DND-41 (cell line): Measurements from ENCODE around the gene PEMT.

ENCODE experiments used
- ATAC-seq: fragments of 200-7000 bp; cut with Tn5 transposase; 3 replicates; pipeline ENCODE4 v1.9.1; 2021; ENCODE audit warnings: low read depth; ENCODE audit not compliant: insufficient read depth
- DNase-seq: peaks from one replicate; pipeline ENCODE4 v3.0.0-alpha.2; 2020
- H2AFZ ChIP-seq: 2 replicates; pipeline ENCODE4 v1.6.0; 2012; ENCODE audit warnings: low read depth, low read length
- H3K27ac ChIP-seq: 2 replicates; pipeline ENCODE4 v1.5.1; 2012; ENCODE audit warnings: low read length, inconsistent platforms
- H3K27me3 ChIP-seq: fragments of 200-600 bp; sonication (generic); 2 replicates; pipeline ENCODE4 v1.6.0; 2012; ENCODE audit warnings: low read length, mild to moderate bottlenecking, inconsistent platforms; ENCODE audit not compliant: insufficient read depth, poor library complexity
- H3K36me3 ChIP-seq: 2 replicates; pipeline ENCODE4 v1.5.1; 2012; ENCODE audit warnings: low read length, inconsistent platforms; ENCODE audit not compliant: insufficient read depth
- H3K4me1 ChIP-seq: 2 replicates; pipeline ENCODE4 v1.5.1; 2012; ENCODE audit warnings: mild to moderate bottlenecking, low read length; ENCODE audit not compliant: insufficient read depth
- H3K4me2 ChIP-seq: 2 replicates; pipeline ENCODE4 v1.6.0; 2012; ENCODE audit warnings: mild to moderate bottlenecking, moderate library complexity, low read length, inconsistent platforms; ENCODE audit not compliant: insufficient read depth
- H3K4me3 ChIP-seq, 2 experiments: fragments of 200-600 bp in 1 of 2; shearing (Covaris generic) in 1 of 2; 2 replicates each; pipeline ENCODE4 v1.5.1; 2012 to 2016; ENCODE audit warnings: inconsistent platforms in 2 of 2, low read length in 2 of 2, mild to moderate bottlenecking in 2 of 2, low read depth in 1 of 2, moderate library complexity in 1 of 2
- H3K79me2 ChIP-seq: 2 replicates; pipeline ENCODE4 v1.6.0; 2012; ENCODE audit warnings: low read length, inconsistent platforms; ENCODE audit not compliant: insufficient read depth
- H3K9ac ChIP-seq: 2 replicates; pipeline ENCODE4 v1.6.0; 2012; ENCODE audit warnings: low read depth, mild to moderate bottlenecking, inconsistent platforms, low read length, moderate library complexity
- H3K9me3 ChIP-seq: 2 replicates; pipeline ENCODE4 v1.5.1; 2012; ENCODE audit warnings: low read length, moderate library complexity, mild to moderate bottlenecking, inconsistent platforms; ENCODE audit not compliant: insufficient read depth, severe bottlenecking
- H4K20me1 ChIP-seq: 2 replicates; pipeline ENCODE4 v1.6.0; 2012; ENCODE audit warnings: low read length; ENCODE audit not compliant: insufficient read depth
- CTCF ChIP-seq: IDR thresholded peaks from 2 replicates; pipeline ENCODE4 v1.5.1; 2012; ENCODE audit warnings: borderline replicate concordance, low read length, moderate library complexity, mild to moderate bottlenecking; ENCODE audit not compliant: poor library complexity, severe bottlenecking; ENCODE audit errors: extremely low read depth
- EZH2 ChIP-seq: IDR thresholded peaks from 3 replicates; pipeline ENCODE4 v1.6.1; 2012; ENCODE audit warnings: borderline replicate concordance, low read depth, mild to moderate bottlenecking, moderate library complexity, low read length, inconsistent platforms; ENCODE audit not compliant: severe bottlenecking

PEMT gene

GRCh38 chr17:17561408-17562145 lies 29.9 kb downstream of the PEMT start:
- TF ChIP-seq CTCF: no peak
- no peak for TF ChIP-seq EZH2

DNA sequence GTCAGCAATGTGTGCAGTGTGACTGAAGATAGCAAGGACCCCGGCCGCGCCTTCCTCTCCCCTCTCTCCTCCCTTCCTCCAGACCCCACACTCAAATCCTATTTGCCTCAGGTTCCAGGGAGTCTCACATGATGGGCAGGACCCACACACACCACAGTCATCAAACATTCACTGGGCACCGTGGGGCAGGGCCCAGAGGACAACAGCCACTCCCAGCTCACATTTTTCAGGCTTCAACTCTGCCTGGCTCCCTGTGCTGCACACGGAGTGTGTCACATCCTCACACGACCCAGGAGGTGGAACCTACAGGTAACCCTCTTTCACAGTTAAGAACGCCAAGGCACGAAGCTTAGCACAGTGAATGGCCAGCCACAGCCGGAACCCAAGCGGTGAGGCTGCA lies 30.5 kb downstream of the PEMT start:
- ATAC-seq: no peak
- Histone ChIP-seq H3K36me3 (no peaks in the 10 kb centered on the region), H3K4me3 (no peak overlapping the region), H3K27ac (no peak overlapping the region), H3K4me2 (no peak overlapping the region), H3K9me3 (no peaks in the 10 kb centered on the region), H2AFZ (no peak overlapping the region), H3K27me3 (no peaks in the 10 kb centered on the region), H3K4me1 (no peaks in the 10 kb centered on the region), H3K79me2 (peaks cover 3% of the 10 kb centered on the region; the same call in 1 of the 2 replicates), H4K20me1 (peaks cover 20% of the 10 kb centered on the region), H3K9ac (no peak overlapping the region)
- DNase-seq: no peak
- TF ChIP-seq EZH2: no peak
- no peak for TF ChIP-seq CTCF

More at GRCh38 chr17:17561408-17562145, 29.9 kb downstream of the PEMT start:
- Histone ChIP-seq H3K4me3 (no peak overlapping the region), H3K27ac (no peak overlapping the region), H3K27me3 (no peaks in the 10 kb centered on the region), H4K20me1 (peaks cover 20% of the 10 kb centered on the region), H2AFZ (no peak overlapping the region), H3K79me2 (peaks cover 3% of the 10 kb centered on the region; the same call in 1 of the 2 replicates), H3K9ac (no peak overlapping the region), H3K36me3 (no peaks in the 10 kb centered on the region), H3K9me3 (no peaks in the 10 kb centered on the region), H3K4me2 (no peak overlapping the region), H3K4me1 (no peaks in the 10 kb centered on the region)
- DNase-seq (no peak), ATAC-seq (no peak)

- Histone ChIP-seq H3K79me2 (peaks cover 3% of the 10 kb centered on the region; the same call in 1 of the 2 replicates), H3K4me3 (no peak overlapping the region), H3K4me2 (no peak overlapping the region), H2AFZ (no peak overlapping the region), H3K4me1 (no peaks in the 10 kb centered on the region), H3K9ac (no peak overlapping the region), H3K27me3 (no peaks in the 10 kb centered on the region), H3K36me3 (no peaks in the 10 kb centered on the region), H3K9me3 (no peaks in the 10 kb centered on the region), H4K20me1 (peaks cover 17% of the 10 kb centered on the region), H3K27ac (no peak overlapping the region)
- DNase-seq (no peak), ATAC-seq (no peak)
- no peak for TF ChIP-seq EZH2
Measured at GRCh38 chr17:17560167-17560566, 31.3 kb downstream of the PEMT start.

DNA sequence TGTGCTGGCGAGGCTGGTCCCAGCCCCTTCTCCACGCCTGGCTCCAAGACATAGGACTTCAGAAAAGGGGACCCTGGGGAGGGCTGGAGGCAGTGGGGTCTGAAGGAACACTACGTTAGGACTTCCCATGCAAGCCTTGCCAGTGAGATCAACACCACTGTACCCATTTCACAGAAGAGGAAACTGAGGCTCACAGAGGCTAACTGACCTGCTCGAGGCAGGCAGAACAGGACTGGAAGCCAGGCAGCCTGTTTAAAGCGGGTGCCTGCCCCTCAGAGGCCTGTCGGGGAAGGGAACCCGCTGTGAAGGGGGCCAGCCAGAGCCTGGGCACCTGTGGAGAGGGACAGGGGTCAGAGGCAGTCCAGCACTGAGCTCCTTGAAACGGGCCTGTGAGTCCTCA lies 32.3 kb downstream of the PEMT start:
- DNase-seq (no peak), ATAC-seq (no peak)
- TF ChIP-seq CTCF: no peak
- no peak for TF ChIP-seq EZH2
- Histone ChIP-seq H4K20me1 (peaks cover 17% of the 10 kb centered on the region), H3K9me3 (no peaks in the 10 kb centered on the region), H3K9ac (no peak overlapping the region), H3K4me3 (no peak overlapping the region), H3K4me2 (no peak overlapping the region), H3K27ac (no peak overlapping the region), H3K36me3 (no peaks in the 10 kb centered on the region), H3K27me3 (no peaks in the 10 kb centered on the region), H3K4me1 (no peaks in the 10 kb centered on the region), H2AFZ (no peak overlapping the region), H3K79me2 (peaks cover 3% of the 10 kb centered on the region; the same call in 1 of the 2 replicates)
